Right atrium auricular region (tissue), 2 donors: ENCODE measurements around the gene FAM184A. TPM values are rescaled to one million over a fixed set of nuclear protein-coding genes. Genes with fewer than 3 reads are reported as not detected.
A peak's percentile ranks its signal among the peaks of the same experiment; 100 is the strongest.

Experiments
- DNase-seq: peaks from one replicate; pipeline ENCODE4 v3.0.0-alpha.2; 2019; ENCODE audit warnings: low spot score
- H3K27ac ChIP-seq, 2 donors: fragments of 200-600 bp; sonication (generic); 1 replicate in 1 of 2; 2 replicates in 1 of 2; pipeline ENCODE4 v1.5.1; 2016 to 2019
- H3K27me3 ChIP-seq, 2 donors: fragments of 200-600 bp; sonication (generic); one replicate each; pipeline versions ENCODE4 v1.5.1 to v1.6.0; 2017 to 2019
- H3K36me3 ChIP-seq: fragments of 200-600 bp; sonication (generic); one replicate; pipeline ENCODE4 v1.5.1; 2016
- H3K4me1 ChIP-seq, 2 donors: fragments of 200-600 bp; sonication (generic); one replicate each; pipeline versions ENCODE4 v1.5.1 to v1.6.0; 2017 to 2019
- H3K4me3 ChIP-seq, 2 donors: fragments of 200-600 bp; sonication (generic); 1 replicate in 1 of 2; 2 replicates in 1 of 2; pipeline ENCODE4 v1.5.1; 2017 to 2019; ENCODE audit warnings: mild to moderate bottlenecking in 1 of 2, moderate library complexity in 1 of 2
- H3K9me3 ChIP-seq, 2 donors: fragments of 200-600 bp; sonication (generic); one replicate each; pipeline ENCODE4 v1.5.1; 2019
- total RNA-seq, 2 donors: library from RNA; depleted of rRNA; stranded (reverse); fragments of >200 nt; gene quantifications; one replicate each; pipeline ENCODE4 v1.1.0, GENCODE V29; 2016
- TF ChIP-seq, protein P1 (sequence below), 2 donors: fragments of 200-600 bp; sonication (generic); IDR thresholded peaks; one replicate each; pipeline ENCODE4 v1.5.1; 2019; ENCODE audit warnings: antibody characterized with exemption in 2 of 2

Gene FAM184A
- total RNA-seq, 2 donors from 2014 or later, result 1.3 to 2.2 TPM

GRCh38 chr6:118935978-118936703 is 142.3 kb downstream of the FAM184A start:
- Histone ChIP-seq H3K4me1 (peaks cover 0 to 13% of the 10 kb centered on the region in 2 donors), H3K36me3 (peaks cover 1% of the 10 kb centered on the region), H3K27me3 (no peaks in the 10 kb centered on the region), H3K27ac (no peak overlapping the region), H3K4me3 (no peak overlapping the region), H3K9me3 (no peaks in the 10 kb centered on the region)
- TF ChIP-seq, protein P1, sequence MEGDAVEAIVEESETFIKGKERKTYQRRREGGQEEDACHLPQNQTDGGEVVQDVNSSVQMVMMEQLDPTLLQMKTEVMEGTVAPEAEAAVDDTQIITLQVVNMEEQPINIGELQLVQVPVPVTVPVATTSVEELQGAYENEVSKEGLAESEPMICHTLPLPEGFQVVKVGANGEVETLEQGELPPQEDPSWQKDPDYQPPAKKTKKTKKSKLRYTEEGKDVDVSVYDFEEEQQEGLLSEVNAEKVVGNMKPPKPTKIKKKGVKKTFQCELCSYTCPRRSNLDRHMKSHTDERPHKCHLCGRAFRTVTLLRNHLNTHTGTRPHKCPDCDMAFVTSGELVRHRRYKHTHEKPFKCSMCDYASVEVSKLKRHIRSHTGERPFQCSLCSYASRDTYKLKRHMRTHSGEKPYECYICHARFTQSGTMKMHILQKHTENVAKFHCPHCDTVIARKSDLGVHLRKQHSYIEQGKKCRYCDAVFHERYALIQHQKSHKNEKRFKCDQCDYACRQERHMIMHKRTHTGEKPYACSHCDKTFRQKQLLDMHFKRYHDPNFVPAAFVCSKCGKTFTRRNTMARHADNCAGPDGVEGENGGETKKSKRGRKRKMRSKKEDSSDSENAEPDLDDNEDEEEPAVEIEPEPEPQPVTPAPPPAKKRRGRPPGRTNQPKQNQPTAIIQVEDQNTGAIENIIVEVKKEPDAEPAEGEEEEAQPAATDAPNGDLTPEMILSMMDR (IDR thresholded peaks at IDR 0.05), result no peak
- no peak for DNase-seq

DNA sequence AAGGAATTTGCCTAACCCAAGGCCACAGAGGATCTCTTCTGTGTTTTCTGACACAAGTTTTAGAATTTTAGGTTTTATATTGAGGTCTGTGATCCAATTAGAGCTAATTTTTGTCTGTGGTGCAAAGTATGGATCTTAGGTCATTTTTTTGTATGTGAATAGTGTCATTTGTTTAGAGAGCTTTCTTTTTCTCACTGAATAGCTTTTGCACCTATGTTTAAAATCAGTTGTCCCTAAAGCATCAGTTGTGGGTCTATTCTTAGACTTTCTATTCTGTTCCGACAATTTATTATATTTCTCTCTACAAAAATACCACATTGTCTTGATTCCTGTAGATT is 143.2 kb downstream of the FAM184A start:
- Histone ChIP-seq H3K27ac (peak overlapping the region; percentile 94), H3K9me3 (no peaks in the 10 kb centered on the region), H3K4me3 (peak overlapping the region; percentile 71 to 76), H3K27me3 (no peaks in the 10 kb centered on the region), H3K36me3 (peaks cover 10% of the 10 kb centered on the region), H3K4me1 (peaks cover 0 to 13% of the 10 kb centered on the region in 2 donors)
- no peak for DNase-seq
- TF ChIP-seq, protein P1 (IDR thresholded peaks at IDR 0.05), result no peak

GRCh38 chr6:118934461-118935330 is 143.8 kb downstream of the FAM184A start, which contains the start of gene MCM9:
Gene MCM9 (minus strand): TSS chr6:118935159. CDS start chr6:118931723, 3,436 bp downstream.
- peaks cover 12% of the 10 kb centered on the region for H3K36me3 ChIP-seq
- H3K4me3 ChIP-seq, result peak within 1 kb of the TSS; percentile 71 to 76
- H3K9me3 ChIP-seq, result no peaks in the 10 kb centered on the region
- peak; percentile 85 for DNase-seq
- TF ChIP-seq, protein P1 (IDR thresholded peaks at IDR 0.05), result no peak
- H3K27ac ChIP-seq, result peak within 1 kb of the TSS; percentile 94
- H3K4me1 ChIP-seq, result peaks cover 0 to 13% of the 10 kb centered on the region in 2 donors
- no peaks in the 10 kb centered on the region for H3K27me3 ChIP-seq

DNA sequence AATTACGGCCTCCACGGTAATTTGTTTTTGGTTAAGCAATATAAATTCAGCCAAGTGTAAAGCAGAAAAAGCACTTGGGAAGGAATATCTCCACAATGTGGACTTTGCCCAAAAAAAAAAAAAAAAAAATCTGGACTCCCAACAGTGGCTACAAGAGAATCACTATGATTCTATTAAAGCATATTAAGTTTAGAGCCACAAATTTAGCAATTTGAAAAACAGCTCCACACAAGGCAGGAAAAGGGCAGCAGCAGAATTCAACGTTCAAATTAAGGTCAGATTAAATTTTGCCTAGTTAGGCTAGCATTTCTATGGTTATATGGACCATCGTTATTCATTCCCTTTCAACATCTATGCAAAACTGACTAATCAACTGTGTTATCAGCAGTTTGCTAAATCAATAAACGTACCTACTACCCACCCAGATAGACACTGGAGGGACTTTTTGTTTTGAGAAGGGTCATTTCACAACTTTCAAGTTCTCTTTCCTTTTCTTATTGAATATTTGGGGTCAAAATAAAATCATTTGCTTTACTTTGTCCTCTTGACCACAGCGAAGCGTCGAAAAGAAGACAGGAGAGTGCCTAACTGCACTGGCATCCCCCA is 144.5 kb downstream of the FAM184A start:
- TF ChIP-seq, protein P1 (IDR thresholded peaks at IDR 0.05), result no peak
- Histone ChIP-seq H3K27ac (peak overlapping the region in 1 of 2 donors; percentile 94), H3K4me3 (peak overlapping the region; percentile 71 to 76), H3K9me3 (no peaks in the 10 kb centered on the region), H3K4me1 (peaks cover 0 to 13% of the 10 kb centered on the region in 2 donors), H3K36me3 (peaks cover 12% of the 10 kb centered on the region), H3K27me3 (no peaks in the 10 kb centered on the region)
- no peak for DNase-seq

- no peak for DNase-seq
- peaks cover 21% of the 10 kb centered on the region for H3K36me3 ChIP-seq
- no peak overlapping the region for H3K4me3 ChIP-seq
- peaks cover 0 to 13% of the 10 kb centered on the region in 2 donors for H3K4me1 ChIP-seq
- H3K27ac ChIP-seq, result no peak overlapping the region
- TF ChIP-seq, protein P1 (IDR thresholded peaks at IDR 0.05), result no peak
- no peaks in the 10 kb centered on the region for H3K9me3 ChIP-seq
- H3K27me3 ChIP-seq, result no peaks in the 10 kb centered on the region
Measured at GRCh38 chr6:118932421-118932820, 146.0 kb downstream of the FAM184A start.
